CD4-positive, alpha-beta memory T cell (primary cell): ENCODE measurements around the gene C11orf54. TPM values are rescaled to one million over a fixed set of nuclear protein-coding genes. Genes with fewer than 3 reads are reported as not detected.
A peak's percentile ranks its signal among the peaks of the same experiment; 100 is the strongest.
"Not testable (repeated sequence)": the region's sequence is repeated elsewhere in the genome, so short reads cannot be mapped to it uniquely, and the experiment has no call there.

ENCODE experiments used
- CTCF ChIA-PET: fragments of 350-600 bp; sonication (Branson Sonifier 250); formaldehyde crosslinking; loops from one replicate; lab custom pipeline; 2021; ENCODE audit warnings: inconsistent platforms; ENCODE audit not compliant: partially characterized antibody; lab: Charles Lee
- POLR2A ChIA-PET: fragments of 350-600 bp; sonication (Branson Sonifier 250); formaldehyde crosslinking; loops from one replicate; lab custom pipeline; 2021; ENCODE audit not compliant: partially characterized antibody; lab: Charles Lee
- DNase-seq, 5 donors: peaks; one replicate each; pipeline versions ENCODE4 v3.0.0 to v3.0.0-alpha.2; 2020 to 2022; ENCODE audit warnings: mixed read lengths in 1 of 5
- H3K27ac ChIP-seq: one replicate; pipeline ENCODE4 v1.7.0; 2013; ENCODE audit warnings: low read depth, low read length
- H3K27me3 ChIP-seq: 2 replicates; pipeline ENCODE4 v1.7.0; 2013; ENCODE audit warnings: mild to moderate bottlenecking, low read length, moderate library complexity; ENCODE audit not compliant: insufficient read depth
- H3K36me3 ChIP-seq: 2 replicates; pipeline ENCODE4 v1.7.0; 2013; ENCODE audit warnings: mild to moderate bottlenecking, low read length, moderate library complexity; ENCODE audit not compliant: insufficient read depth
- H3K4me1 ChIP-seq: 2 replicates; pipeline ENCODE4 v1.7.0; 2013; ENCODE audit warnings: mild to moderate bottlenecking, low read length, moderate library complexity; ENCODE audit not compliant: insufficient read depth
- H3K4me3 ChIP-seq, 2 donors: one replicate each; pipeline ENCODE4 v1.7.0; 2013; ENCODE audit warnings: low read length in 2 of 2, mild to moderate bottlenecking in 1 of 2
- H3K9me3 ChIP-seq, 2 donors: one replicate each; pipeline ENCODE4 v1.7.0; 2013; ENCODE audit warnings: low read length in 2 of 2, control low read depth in 1 of 2; ENCODE audit not compliant: control insufficient read depth in 1 of 2
- H3K27ac Mint-ChIP-seq, 7 donors: one replicate each; pipeline ENCODE4 v1.8.0; 2020 to 2021; ENCODE audit warnings: mixed read lengths in 7 of 7, mild to moderate bottlenecking in 6 of 7, inconsistent platforms in 3 of 7, moderate library complexity in 3 of 7
- H3K27me3 Mint-ChIP-seq, 2 donors: one replicate each; pipeline ENCODE4 v1.8.0; 2020 to 2021; ENCODE audit warnings: mixed read lengths in 2 of 2
- H3K36me3 Mint-ChIP-seq, 2 donors: one replicate each; pipeline ENCODE4 v1.8.0; 2020 to 2021; ENCODE audit warnings: mixed read lengths in 2 of 2, inconsistent platforms in 1 of 2, mild to moderate bottlenecking in 1 of 2
- H3K4me1 Mint-ChIP-seq, 4 donors: one replicate each; pipeline ENCODE4 v1.8.0; 2020 to 2021; ENCODE audit warnings: mixed read lengths in 4 of 4, mild to moderate bottlenecking in 1 of 4
- H3K4me3 Mint-ChIP-seq, 8 donors: one replicate each; pipeline ENCODE4 v1.8.0; 2020 to 2021; ENCODE audit warnings: mixed read lengths in 8 of 8, mild to moderate bottlenecking in 7 of 8, moderate library complexity in 6 of 8, inconsistent platforms in 3 of 8
- H3K9me3 Mint-ChIP-seq, 8 donors: one replicate each; pipeline ENCODE4 v1.8.0; 2020 to 2021; ENCODE audit warnings: mixed read lengths in 8 of 8, mild to moderate bottlenecking in 5 of 8, inconsistent platforms in 3 of 8, moderate library complexity in 1 of 8
- intact Hi-C: fragments of 100-400 bp; cut with micrococcal nuclease; formaldehyde crosslinking; loops from one replicate; pipeline ENCODE4 v1.15.1; 2023
- polyA plus RNA-seq, 2 donors: library from polyadenylated mRNA; unstranded; fragments of 300-500 nt; fragmentation: Illumina TruSeq; gene quantifications; one replicate each; pipeline ENCODE4 v1.2.3, GENCODE V29; 2021
- total RNA-seq, 2 experiments: library from RNA; stranded (reverse); gene quantifications; one replicate each; pipeline ENCODE4 v1.2.3, GENCODE V29; 2021

Gene C11orf54
- total and polyA plus RNA-seq, 4 experiments from 2014 or later, result 13.0 to 36.4 (median 24.3) TPM

DNA sequence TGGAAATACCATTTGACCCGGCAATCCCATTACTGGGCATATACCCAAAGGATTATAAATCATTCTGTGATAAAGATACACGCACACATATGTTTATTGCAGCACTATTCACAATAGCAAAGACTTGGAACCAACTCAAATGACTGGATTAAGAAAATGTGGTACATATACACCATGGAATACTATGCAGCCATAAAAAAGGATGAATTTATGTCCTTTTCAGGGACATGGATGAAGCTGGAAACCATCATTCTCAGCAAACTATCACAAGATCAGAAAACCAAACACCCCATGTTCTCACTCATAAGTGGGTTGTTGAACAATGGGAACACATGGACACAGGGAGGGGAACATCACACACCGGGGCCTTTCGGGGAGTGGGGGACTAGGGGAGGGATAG lies 17.7 kb downstream of the C11orf54 start:
- H3K36me3 ChIP-seq, result peaks cover 25% of the 10 kb centered on the region
- H3K4me1 Mint-ChIP-seq, result not testable (repeated sequence)
- H3K27ac Mint-ChIP-seq, result peak overlapping the region in 2 of 7 donors; percentile 35 to 44

GRCh38 chr11:93761910-93762309 lies 20.4 kb downstream of the C11orf54 start:
- ChIA-PET POLR2A (interaction anchor here (1.8 kb wide), 1 partner anchor 21 kb away, joined by 4 read pairs; no protein-coding TSS in a partner anchor), CTCF (no interaction called here)
- Histone ChIP-seq H3K36me3 (peaks cover 11% of the 10 kb centered on the region), H3K4me3 (no peak overlapping the region), H3K27ac (no peak overlapping the region), H3K4me1 (no peaks in the 10 kb centered on the region), H3K27me3 (no peaks in the 10 kb centered on the region), H3K9me3 (no peaks in the 10 kb centered on the region)
- DNase-seq, result no peak
- Mint-ChIP-seq H3K27ac (peak overlapping the region in 1 of 7 donors; percentile 29), H3K27me3 (no peaks in the 10 kb centered on the region), H3K4me3 (no peak overlapping the region), H3K4me1 (no peaks in the 10 kb centered on the region), H3K9me3 (peaks cover 0 to 3% (median 0%) of the 10 kb centered on the region in 8 donors), H3K36me3 (peaks cover 32 to 56% of the 10 kb centered on the region in 2 donors)
- intact Hi-C loops, result no loop called here

More for the DNA sequence above, 17.7 kb downstream of the C11orf54 start:
- DNase-seq, H3K27ac ChIP-seq, H3K4me1 ChIP-seq, H3K27me3 ChIP-seq, H3K4me3 ChIP-seq, H3K27me3 Mint-ChIP-seq, H3K9me3 Mint-ChIP-seq, CTCF ChIA-PET, intact Hi-C loops, H3K4me3 Mint-ChIP-seq, H3K9me3 ChIP-seq: not testable (repeated sequence)
- POLR2A ChIA-PET, result interaction anchor here (2.5 kb wide), 1 partner anchor 18 kb away, joined by 6 read pairs; the partner anchor contains the start of genes C11orf54 and TAF1D
- H3K36me3 Mint-ChIP-seq, result peaks cover 30 to 57% of the 10 kb centered on the region in 2 donors

DNA sequence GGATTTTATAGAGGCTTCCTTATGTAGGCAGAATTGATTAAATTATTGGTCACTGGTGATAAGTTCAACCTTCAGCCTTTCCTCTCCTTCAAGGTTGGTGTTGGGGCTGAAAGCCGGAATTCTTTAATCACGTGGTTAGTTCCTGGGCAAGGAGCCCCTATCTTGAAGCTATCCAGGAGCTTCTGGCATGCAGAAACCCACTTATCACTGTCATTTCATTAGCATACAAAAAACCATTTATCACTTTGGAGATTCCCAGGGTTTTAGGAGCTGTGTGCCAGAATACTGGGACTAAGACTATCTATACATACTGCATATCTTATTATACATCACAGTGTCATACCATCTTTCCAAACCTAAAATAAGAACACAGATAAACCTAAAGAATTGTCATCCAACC lies 24.1 kb downstream of the C11orf54 start:
- H3K27ac Mint-ChIP-seq, result no peak overlapping the region
- ChIA-PET POLR2A (no interaction called here), CTCF (interaction anchor here (1.1 kb wide), 1 partner anchor 113 kb away, joined by 3 read pairs; no protein-coding TSS in a partner anchor)
- H3K9me3 ChIP-seq, result no peaks in the 10 kb centered on the region
- H3K4me3 Mint-ChIP-seq, result no peak overlapping the region
- H3K27me3 Mint-ChIP-seq, result no peaks in the 10 kb centered on the region
- no peak overlapping the region for H3K27ac ChIP-seq
- no peaks in the 10 kb centered on the region for H3K36me3 ChIP-seq
- no peaks in the 10 kb centered on the region for H3K4me1 ChIP-seq
- H3K36me3 Mint-ChIP-seq, result peaks cover 13 to 31% of the 10 kb centered on the region in 2 donors
- H3K9me3 Mint-ChIP-seq, result peaks cover 0 to 9% (median 1%) of the 10 kb centered on the region in 8 donors
- no peak for DNase-seq
- intact Hi-C loops, result no loop called here
- H3K4me1 Mint-ChIP-seq, result no peaks in the 10 kb centered on the region
- H3K4me3 ChIP-seq, result no peak overlapping the region
- H3K27me3 ChIP-seq, result no peaks in the 10 kb centered on the region

DNA sequence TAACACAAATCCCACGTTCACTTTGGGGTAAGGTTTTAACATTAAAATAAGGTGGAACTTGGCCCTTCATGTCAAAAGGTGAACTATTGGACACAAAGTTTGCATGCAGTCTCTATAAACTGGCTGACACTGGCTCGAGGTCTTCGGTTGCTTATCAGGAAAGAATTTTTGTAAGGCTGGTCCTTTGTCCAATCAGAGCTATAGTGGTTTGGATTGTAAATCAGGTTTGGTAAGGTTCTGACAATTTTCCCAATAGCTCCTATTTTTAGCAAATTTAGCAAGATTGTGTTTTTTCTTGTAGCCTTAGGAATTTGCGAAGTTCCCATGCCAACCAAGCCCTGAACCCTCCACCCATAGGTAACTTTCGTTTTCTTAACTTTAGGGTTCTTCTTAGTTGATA lies 25.0 kb downstream of the C11orf54 start:
- no peaks in the 10 kb centered on the region for H3K4me1 ChIP-seq
- Mint-ChIP-seq H3K4me1 (no peaks in the 10 kb centered on the region), H3K36me3 (peaks cover 7 to 23% of the 10 kb centered on the region in 2 donors), H3K9me3 (peaks cover 0 to 9% (median 1%) of the 10 kb centered on the region in 8 donors), H3K27me3 (no peaks in the 10 kb centered on the region), H3K27ac (no peak overlapping the region), H3K4me3 (no peak overlapping the region)
- no peak overlapping the region for H3K27ac ChIP-seq
- intact Hi-C loops, result no loop called here
- CTCF ChIA-PET, result interaction anchor here (1.1 kb wide), 1 partner anchor 114 kb away, joined by 3 read pairs; no protein-coding TSS in a partner anchor
- no peaks in the 10 kb centered on the region for H3K36me3 ChIP-seq
- H3K9me3 ChIP-seq, result no peaks in the 10 kb centered on the region
- POLR2A ChIA-PET, result no interaction called here
- no peaks in the 10 kb centered on the region for H3K27me3 ChIP-seq
- no peak overlapping the region for H3K4me3 ChIP-seq
- DNase-seq, result no peak

DNA sequence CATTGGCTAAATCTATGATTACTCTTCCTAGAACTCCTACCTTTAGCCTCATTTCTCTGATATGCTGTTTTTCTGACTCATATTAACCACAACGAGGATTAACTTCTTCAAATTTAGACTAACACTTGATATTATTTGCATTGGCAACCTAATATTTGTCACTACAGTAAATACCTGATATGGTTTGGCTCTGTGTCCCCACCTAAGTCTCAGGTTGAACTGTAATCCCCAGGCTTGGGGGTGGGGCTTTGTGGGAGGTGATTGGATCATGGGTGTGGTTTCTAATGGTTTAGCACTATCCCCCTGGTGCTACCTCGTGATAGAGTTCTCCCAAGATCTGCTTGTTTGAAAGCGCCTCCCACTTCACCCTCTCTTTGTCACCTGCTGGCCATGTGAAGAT lies 25.5 kb downstream of the C11orf54 start:
- no peaks in the 10 kb centered on the region for H3K27me3 ChIP-seq
- intact Hi-C loops, result no loop called here
- H3K9me3 ChIP-seq, result no peaks in the 10 kb centered on the region
- Mint-ChIP-seq H3K27ac (no peak overlapping the region), H3K36me3 (peaks cover 11 to 23% of the 10 kb centered on the region in 2 donors), H3K27me3 (no peaks in the 10 kb centered on the region), H3K4me1 (no peaks in the 10 kb centered on the region), H3K4me3 (no peak overlapping the region), H3K9me3 (peaks cover 0 to 9% (median 1%) of the 10 kb centered on the region in 8 donors)
- H3K36me3 ChIP-seq, result no peaks in the 10 kb centered on the region
- ChIA-PET POLR2A (no interaction called here), CTCF (no interaction called here)
- H3K4me1 ChIP-seq, result no peaks in the 10 kb centered on the region
- H3K27ac ChIP-seq, result no peak overlapping the region
- DNase-seq, result no peak
- H3K4me3 ChIP-seq, result no peak overlapping the region

GRCh38 chr11:93770160-93770559 lies 28.7 kb downstream of the C11orf54 start:
- no peaks in the 10 kb centered on the region for H3K36me3 ChIP-seq
- POLR2A ChIA-PET, result no interaction called here
- no peak overlapping the region for H3K4me3 ChIP-seq
- Mint-ChIP-seq H3K9me3 (peaks cover 0 to 11% (median 1%) of the 10 kb centered on the region in 8 donors), H3K4me3 (no peak overlapping the region), H3K27me3 (no peaks in the 10 kb centered on the region), H3K36me3 (peaks cover 6 to 9% of the 10 kb centered on the region in 2 donors), H3K27ac (peak overlapping the region in 1 of 7 donors; percentile 3), H3K4me1 (peaks cover 0 to 1% (median 0%) of the 10 kb centered on the region in 4 donors)
- no peak for DNase-seq
- H3K9me3 ChIP-seq, result no peaks in the 10 kb centered on the region
- H3K4me1 ChIP-seq, result no peaks in the 10 kb centered on the region
- CTCF ChIA-PET, result no interaction called here
- H3K27ac ChIP-seq, result no peak overlapping the region
- intact Hi-C loops, result no loop called here
- no peaks in the 10 kb centered on the region for H3K27me3 ChIP-seq

DNA sequence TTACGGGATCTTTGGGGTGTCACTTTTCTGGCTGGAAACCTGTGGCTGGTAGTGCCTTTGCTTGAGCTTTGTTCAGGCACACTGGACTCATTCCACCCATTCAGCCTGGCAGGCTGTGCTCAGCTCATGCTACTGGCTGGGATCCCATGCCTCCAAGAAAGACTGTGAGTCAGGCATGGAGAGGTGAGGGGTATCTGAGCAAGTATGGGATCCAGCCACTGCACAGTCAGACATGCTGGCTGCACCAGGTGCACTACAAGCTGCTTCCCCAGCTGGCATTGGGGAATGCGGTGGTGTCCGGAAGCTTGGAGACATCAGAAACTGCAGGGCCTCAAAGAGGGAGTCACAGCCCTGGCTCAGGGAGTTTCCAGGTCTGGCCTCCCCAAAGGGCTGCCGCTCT lies 30.7 kb downstream of the C11orf54 start:
- no peak for DNase-seq
- H3K27me3 ChIP-seq, result no peaks in the 10 kb centered on the region
- no peaks in the 10 kb centered on the region for H3K9me3 ChIP-seq
- ChIA-PET POLR2A (no interaction called here), CTCF (interaction anchor here (1.0 to 2.4 kb wide), 2 partner anchors 11 to 12 kb away, joined by 3 to 7 read pairs; partner anchors contain the start of gene MED17)
- Mint-ChIP-seq H3K9me3 (peaks cover 0 to 9% (median 0%) of the 10 kb centered on the region in 8 donors), H3K36me3 (peaks cover 0 to 6% of the 10 kb centered on the region in 2 donors), H3K27ac (peak overlapping the region in 1 of 7 donors; percentile 54), H3K4me1 (peaks cover 0 to 1% (median 0%) of the 10 kb centered on the region in 4 donors), H3K27me3 (no peaks in the 10 kb centered on the region), H3K4me3 (no peak overlapping the region)
- H3K4me1 ChIP-seq, result no peaks in the 10 kb centered on the region
- no peak overlapping the region for H3K27ac ChIP-seq
- intact Hi-C loops, result no loop called here
- no peak overlapping the region for H3K4me3 ChIP-seq
- no peaks in the 10 kb centered on the region for H3K36me3 ChIP-seq
